ENCODE results near the gene SEC22A.

SEC22A gene, protein sequence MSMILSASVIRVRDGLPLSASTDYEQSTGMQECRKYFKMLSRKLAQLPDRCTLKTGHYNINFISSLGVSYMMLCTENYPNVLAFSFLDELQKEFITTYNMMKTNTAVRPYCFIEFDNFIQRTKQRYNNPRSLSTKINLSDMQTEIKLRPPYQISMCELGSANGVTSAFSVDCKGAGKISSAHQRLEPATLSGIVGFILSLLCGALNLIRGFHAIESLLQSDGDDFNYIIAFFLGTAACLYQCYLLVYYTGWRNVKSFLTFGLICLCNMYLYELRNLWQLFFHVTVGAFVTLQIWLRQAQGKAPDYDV

DNA sequence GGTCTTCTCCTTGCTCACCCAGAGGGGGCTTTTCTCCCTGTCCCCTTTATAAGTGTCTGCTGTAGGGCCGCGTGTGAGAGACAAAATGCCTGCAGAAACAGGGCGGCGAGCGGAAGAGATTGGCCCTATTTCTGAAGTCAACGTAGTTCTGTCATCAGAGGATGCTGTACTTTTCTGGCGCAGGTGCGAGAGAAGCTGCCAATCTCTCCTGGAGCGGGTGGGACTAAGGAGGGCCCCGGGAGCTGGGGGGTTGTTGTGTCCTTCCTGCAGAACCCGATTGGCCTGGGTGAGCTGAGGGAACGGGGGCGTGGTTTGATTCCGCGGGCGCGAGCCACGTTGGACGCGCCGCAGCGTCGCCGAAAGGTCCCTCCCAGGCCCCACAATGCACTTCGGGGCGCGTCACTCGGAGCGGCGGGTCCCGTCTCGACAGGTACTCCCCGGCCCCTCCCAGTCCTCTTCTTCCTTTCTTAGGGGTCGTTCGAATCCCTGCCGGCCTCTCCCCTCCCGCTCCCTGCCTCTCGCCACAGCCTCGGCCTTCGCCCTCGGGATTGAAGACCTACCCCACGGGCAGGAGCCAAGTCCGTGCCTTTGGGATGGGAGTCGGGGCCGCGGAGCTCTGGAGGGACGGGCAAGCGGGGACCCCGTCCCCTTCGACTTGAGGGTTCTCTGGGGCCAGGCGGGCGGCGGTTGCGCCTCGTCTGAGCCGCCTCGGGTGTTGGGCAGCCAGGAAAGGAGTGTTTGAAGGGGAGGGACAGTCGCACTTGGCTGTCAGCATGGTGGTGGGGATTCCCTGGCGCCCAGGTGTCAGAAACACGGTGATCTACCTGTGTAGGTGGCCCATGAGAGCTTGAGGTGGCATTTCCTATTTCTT, at the start of gene SEC22A:
TSS of gene SEC22A (plus strand) at position 387 of the 871 bp plus-strand sequence. CDS start 7,275 bp downstream, outside the sequence.
- Histone ChIP-seq H3K27ac (ENCODE audit: low read length) (no peak within 1 kb of the TSS), H3K4me3 (ENCODE audit: low read length) (peak within 1 kb of the TSS; percentile 86), H3K4me1 (ENCODE audit: control insufficient read depth, low read depth, low read length) (peaks cover 10% of the 10 kb centered on the region), H3K36me3 (ENCODE audit: control insufficient read depth, low read depth, low read length) (no peaks in the 10 kb centered on the region), H3K9me3 (ENCODE audit: control insufficient read depth, low read depth, low read length) (no peaks in the 10 kb centered on the region), H3K9ac (ENCODE audit: low read length) (peak within 1 kb of the TSS; percentile 65), H3K27me3 (ENCODE audit: control insufficient read depth, insufficient read depth, low read length) (no peaks in the 10 kb centered on the region)

DNA sequence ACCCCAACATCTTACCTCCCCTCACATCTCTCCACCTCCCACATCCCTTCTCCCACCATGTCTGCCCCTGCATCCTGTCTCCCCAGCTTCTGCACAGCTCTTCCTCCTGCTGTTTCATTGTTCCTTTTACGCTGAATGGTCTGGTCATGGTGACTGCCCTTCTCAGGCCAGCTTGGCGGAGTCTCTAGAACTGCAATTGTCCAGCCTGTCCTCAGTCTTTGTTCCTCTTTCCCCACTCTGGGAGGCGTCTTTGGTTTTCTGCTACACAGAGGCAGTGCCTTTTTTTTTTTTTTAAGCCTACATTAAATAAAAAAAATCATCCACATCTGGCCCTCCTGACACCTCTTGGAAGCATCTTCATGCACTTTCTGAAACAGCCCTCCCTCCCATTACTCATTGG, 49.1 kb upstream of the SEC22A start:
- Histone ChIP-seq H3K27ac (ENCODE audit: low read length) (no peak overlapping the region), H3K9ac (ENCODE audit: low read length) (no peak overlapping the region), H3K4me1 (ENCODE audit: control insufficient read depth, low read depth, low read length) (no peaks in the 10 kb centered on the region), H3K36me3 (ENCODE audit: control insufficient read depth, low read depth, low read length) (peaks cover 12% of the 10 kb centered on the region), H3K27me3 (ENCODE audit: control insufficient read depth, insufficient read depth, low read length) (no peaks in the 10 kb centered on the region), H3K9me3 (ENCODE audit: control insufficient read depth, low read depth, low read length) (no peaks in the 10 kb centered on the region), H3K4me3 (ENCODE audit: low read length) (no peak overlapping the region)

DNA sequence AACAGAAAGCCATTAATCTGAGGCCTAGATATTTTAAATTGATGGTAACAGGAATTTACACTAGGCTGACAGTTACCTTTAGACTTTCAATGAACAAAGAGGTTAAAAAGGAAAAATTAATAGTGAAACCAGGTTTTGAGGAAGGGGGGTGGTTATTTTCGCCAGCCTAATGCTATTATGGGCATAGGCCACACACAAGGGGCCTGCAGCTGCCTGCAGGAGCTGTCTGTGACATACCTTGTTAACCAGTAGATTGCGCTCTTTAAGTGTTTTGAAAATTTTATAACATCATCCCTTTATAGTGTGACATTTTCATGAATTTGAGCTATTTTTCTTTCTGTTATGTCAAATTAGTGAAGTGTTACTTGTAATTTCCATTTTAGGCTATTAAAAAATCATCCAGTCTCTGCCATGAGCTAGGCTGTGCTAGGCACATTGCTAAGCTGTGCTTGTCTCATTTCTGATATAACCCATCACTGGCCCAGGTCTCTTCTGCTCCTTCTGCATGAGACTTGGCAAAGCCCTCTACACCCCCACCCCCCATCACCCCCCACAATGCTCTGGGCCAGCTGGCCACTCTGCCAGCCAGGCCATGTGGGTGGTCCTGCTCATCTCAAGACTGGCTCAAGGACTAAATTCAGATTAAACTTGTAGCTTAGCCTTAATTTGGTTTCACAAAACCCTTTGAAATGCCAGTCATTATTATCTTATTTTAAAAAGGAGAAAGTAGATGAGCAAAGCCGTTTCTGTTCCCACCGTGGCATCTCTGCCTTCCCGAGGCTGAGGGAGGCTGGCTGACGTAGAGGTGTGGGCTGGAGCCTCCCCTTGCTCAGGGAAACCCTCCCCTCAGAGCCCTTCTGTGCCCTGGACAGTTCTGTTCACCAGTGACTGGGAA, 48.4 kb upstream of the SEC22A start:
- peaks cover 12% of the 10 kb centered on the region for H3K36me3 ChIP-seq (ENCODE audit: control insufficient read depth, low read depth, low read length)
- no peak overlapping the region for H3K4me3 ChIP-seq (ENCODE audit: low read length)
- no peak overlapping the region for H3K27ac ChIP-seq (ENCODE audit: low read length)
- no peak overlapping the region for H3K9ac ChIP-seq (ENCODE audit: low read length)
- H3K27me3 ChIP-seq (ENCODE audit: control insufficient read depth, insufficient read depth, low read length) = no peaks in the 10 kb centered on the region
- H3K4me1 ChIP-seq (ENCODE audit: control insufficient read depth, low read depth, low read length) = no peaks in the 10 kb centered on the region
- H3K9me3 ChIP-seq (ENCODE audit: control insufficient read depth, low read depth, low read length) = no peaks in the 10 kb centered on the region

DNA sequence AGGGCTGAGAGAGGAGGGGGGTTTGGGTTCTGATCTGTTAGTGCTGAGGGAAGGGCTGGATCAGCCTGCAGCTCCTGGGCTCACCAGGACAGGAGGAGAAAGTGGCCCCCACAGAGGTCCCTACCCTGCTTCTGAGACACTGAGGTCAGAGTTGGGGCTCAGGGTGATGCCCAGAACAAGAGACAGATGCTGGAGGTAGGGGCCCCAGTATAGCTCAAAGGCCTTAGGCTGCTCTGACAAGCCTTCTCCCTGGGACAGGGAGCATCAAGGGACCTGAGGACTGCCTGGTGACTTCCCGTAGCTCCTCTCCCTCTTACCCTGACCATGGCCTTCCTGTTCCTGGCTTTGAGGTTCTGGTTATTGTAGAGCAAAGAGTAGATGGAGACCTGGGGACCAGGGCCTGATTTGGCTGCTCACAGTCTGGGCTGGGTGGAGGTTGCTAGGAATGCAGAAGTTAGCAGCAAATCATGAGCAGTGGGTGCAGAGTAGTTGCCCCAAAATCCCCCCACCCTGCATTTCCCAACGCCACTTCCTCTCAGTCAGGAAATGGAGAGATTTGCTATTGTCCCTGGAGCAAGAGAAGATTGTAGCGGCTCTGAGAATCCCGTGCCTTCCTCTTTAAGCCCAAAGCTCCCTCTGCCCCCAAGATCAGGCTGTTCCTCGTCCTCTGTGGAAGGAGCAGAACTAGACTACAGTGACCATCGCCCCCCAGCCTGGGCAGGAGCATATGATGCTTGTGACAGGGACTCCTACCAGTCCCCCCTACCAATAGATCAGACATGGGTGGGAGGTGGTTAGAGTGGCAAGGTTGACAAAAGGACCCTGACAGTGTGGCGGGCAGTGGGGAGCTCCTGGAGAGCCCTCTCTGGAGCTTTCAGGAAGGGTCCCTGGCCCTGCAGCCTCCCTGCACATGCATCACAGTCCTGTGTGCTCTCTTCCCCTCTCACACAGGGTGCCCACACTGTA, 47.4 kb upstream of the SEC22A start:
- Histone ChIP-seq H3K27ac (ENCODE audit: low read length) (no peak overlapping the region), H3K9me3 (ENCODE audit: control insufficient read depth, low read depth, low read length) (no peaks in the 10 kb centered on the region), H3K9ac (ENCODE audit: low read length) (no peak overlapping the region), H3K4me3 (ENCODE audit: low read length) (no peak overlapping the region), H3K27me3 (ENCODE audit: control insufficient read depth, insufficient read depth, low read length) (no peaks in the 10 kb centered on the region), H3K4me1 (ENCODE audit: control insufficient read depth, low read depth, low read length) (no peaks in the 10 kb centered on the region), H3K36me3 (ENCODE audit: control insufficient read depth, low read depth, low read length) (peaks cover 11% of the 10 kb centered on the region)

DNA sequence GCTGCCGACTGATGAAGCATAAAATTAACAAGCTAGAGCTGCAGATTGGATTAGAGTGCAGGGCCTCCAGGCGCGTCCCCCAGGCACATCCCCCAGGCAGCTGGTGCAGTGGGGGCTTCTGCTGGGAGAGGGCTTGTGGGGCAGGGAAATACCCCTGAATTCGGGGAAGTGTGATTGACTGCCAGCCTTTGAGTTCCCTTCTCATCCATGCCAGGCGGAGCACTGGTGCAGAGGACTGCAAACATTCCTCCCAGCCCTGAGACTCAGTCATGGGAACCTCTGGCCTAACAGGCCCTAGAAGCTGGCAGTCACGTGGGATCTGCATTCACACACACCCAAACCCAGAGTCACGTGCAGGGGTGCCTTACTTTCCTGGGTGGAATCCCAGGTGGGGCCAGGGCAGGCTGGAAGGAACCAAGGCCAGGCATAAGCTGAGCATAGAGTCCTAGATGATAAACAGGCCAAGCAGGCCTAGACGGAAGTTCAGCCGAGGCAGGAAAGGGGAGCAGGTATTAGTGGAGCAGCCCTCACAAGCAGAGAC, 46.2 kb upstream of the SEC22A start:
- H3K9ac ChIP-seq (ENCODE audit: low read length) = no peak overlapping the region
- H3K4me3 ChIP-seq (ENCODE audit: low read length) = no peak overlapping the region
- H3K36me3 ChIP-seq (ENCODE audit: control insufficient read depth, low read depth, low read length) = peaks cover 6% of the 10 kb centered on the region
- no peaks in the 10 kb centered on the region for H3K9me3 ChIP-seq (ENCODE audit: control insufficient read depth, low read depth, low read length)
- no peaks in the 10 kb centered on the region for H3K27me3 ChIP-seq (ENCODE audit: control insufficient read depth, insufficient read depth, low read length)
- no peak overlapping the region for H3K27ac ChIP-seq (ENCODE audit: low read length)
- H3K4me1 ChIP-seq (ENCODE audit: control insufficient read depth, low read depth, low read length) = no peaks in the 10 kb centered on the region

DNA sequence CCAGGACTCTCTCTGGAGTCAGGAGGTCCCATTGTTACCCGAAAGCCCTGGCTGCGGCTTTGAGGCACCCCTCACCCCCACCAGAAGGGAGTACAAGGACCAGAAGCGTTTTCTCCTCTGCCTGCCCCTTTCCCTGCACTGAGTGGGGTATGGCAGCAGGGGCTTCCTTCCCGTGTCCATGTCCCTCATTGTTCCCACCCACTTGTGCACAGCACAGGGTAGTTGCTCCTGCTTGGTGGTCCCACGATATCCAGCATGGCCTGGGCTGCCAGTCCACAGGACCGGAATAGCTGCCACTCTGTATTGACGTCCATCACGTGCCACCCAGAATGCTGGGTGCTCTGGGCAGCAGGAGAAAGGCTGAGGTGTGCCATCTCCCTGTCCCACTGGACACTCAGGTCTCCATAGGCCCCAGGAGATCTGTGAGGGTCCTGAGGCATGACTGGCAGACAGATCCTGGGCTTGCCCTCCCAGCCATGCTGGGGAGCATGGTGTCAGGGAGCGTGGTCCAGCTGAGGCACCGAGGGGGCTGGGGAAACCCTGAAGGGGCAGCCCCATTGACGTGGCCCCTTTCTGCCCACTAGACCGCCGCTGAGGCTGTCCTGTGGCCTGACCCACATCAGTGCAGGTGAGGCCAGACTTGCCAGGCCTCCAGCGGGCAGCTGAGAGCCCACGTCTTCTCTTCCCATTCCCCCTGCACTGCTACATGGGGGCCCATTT, 45.3 kb upstream of the SEC22A start:
- no peaks in the 10 kb centered on the region for H3K4me1 ChIP-seq (ENCODE audit: control insufficient read depth, low read depth, low read length)
- no peak overlapping the region for H3K27ac ChIP-seq (ENCODE audit: low read length)
- H3K27me3 ChIP-seq (ENCODE audit: control insufficient read depth, insufficient read depth, low read length) = no peaks in the 10 kb centered on the region
- peaks cover 6% of the 10 kb centered on the region for H3K36me3 ChIP-seq (ENCODE audit: control insufficient read depth, low read depth, low read length)
- no peak overlapping the region for H3K9ac ChIP-seq (ENCODE audit: low read length)
- no peak overlapping the region for H3K4me3 ChIP-seq (ENCODE audit: low read length)
- no peaks in the 10 kb centered on the region for H3K9me3 ChIP-seq (ENCODE audit: control insufficient read depth, low read depth, low read length)

DNA sequence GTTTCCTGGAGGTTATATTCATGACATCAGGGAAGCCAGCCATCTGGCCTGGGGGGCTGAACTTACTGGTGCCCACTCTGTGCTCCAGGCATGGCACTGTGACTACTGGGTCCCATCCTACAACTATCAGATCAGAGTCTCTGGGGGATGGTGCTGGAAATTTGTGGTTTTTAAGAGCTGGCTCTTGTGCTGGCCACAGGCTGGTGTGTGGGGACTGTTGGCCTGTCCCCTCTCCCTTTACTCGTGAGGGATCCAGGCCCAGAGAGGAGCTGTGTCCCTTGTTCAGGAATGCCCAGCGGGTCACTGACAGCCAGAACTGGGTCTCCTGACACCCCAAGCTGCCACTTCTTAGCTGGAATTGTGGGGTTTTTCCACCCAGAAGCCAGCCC, 44.5 kb upstream of the SEC22A start:
- Histone ChIP-seq H3K36me3 (ENCODE audit: control insufficient read depth, low read depth, low read length) (peaks cover 6% of the 10 kb centered on the region), H3K4me3 (ENCODE audit: low read length) (no peak overlapping the region), H3K27ac (ENCODE audit: low read length) (no peak overlapping the region), H3K27me3 (ENCODE audit: control insufficient read depth, insufficient read depth, low read length) (no peaks in the 10 kb centered on the region), H3K9me3 (ENCODE audit: control insufficient read depth, low read depth, low read length) (no peaks in the 10 kb centered on the region), H3K9ac (ENCODE audit: low read length) (no peak overlapping the region), H3K4me1 (ENCODE audit: control insufficient read depth, low read depth, low read length) (no peaks in the 10 kb centered on the region)

DNA sequence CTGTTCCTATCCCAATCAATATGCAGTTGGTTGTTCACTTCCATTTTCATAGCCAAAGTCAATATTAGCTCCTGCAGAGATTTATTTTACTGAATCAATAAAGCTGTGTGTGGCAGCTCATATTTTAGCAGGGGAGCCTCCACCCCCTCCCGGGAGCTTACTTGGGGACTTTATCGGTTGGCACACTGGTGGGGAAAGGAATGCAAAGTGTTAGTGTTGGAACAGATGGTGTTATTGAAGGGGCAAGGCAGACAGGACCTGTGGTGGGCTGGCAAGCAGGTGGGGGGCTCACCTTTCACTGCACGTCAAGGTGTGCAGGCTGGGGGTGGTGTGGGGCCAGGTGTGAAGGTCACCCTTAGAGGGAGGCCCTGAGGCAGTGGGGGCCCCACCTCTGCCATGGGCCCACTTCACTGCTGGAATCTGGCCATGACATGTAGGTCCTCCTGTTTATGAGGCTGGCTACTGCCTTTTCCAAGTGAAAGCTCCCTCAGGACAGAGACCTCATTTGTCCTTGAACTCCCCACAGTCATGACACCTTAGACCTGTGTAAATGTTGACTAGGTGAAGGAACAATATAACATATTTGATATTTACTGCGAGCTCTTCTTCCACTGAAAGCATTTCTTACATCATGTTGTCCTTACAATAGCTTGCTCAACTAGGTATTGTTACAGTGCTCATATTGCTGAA, 44.0 kb upstream of the SEC22A start:
- no peaks in the 10 kb centered on the region for H3K4me1 ChIP-seq (ENCODE audit: control insufficient read depth, low read depth, low read length)
- H3K36me3 ChIP-seq (ENCODE audit: control insufficient read depth, low read depth, low read length) = peaks cover 5% of the 10 kb centered on the region
- no peak overlapping the region for H3K27ac ChIP-seq (ENCODE audit: low read length)
- H3K27me3 ChIP-seq (ENCODE audit: control insufficient read depth, insufficient read depth, low read length) = no peaks in the 10 kb centered on the region
- no peaks in the 10 kb centered on the region for H3K9me3 ChIP-seq (ENCODE audit: control insufficient read depth, low read depth, low read length)
- H3K9ac ChIP-seq (ENCODE audit: low read length) = no peak overlapping the region
- no peak overlapping the region for H3K4me3 ChIP-seq (ENCODE audit: low read length)

DNA sequence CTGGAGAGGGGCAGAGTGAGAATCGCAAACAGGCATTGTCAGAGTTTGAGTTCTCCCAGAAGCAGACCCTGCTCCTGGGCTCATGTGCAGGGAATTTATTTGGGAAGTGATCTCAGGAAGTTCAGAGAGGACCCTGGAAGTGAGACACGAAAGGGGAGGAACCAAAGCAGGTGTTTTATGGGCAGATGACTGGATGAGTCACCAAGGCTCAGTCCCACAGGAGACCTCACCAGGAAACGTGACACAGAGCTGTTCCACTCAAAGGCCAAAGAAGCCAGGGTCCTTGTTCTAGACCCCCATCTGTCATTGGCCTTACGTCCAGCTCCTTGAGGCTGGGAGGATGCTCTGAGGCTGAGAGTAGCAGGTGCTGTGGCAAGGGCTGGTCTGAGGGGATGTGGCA, 43.4 kb upstream of the SEC22A start:
- Histone ChIP-seq H3K4me3 (ENCODE audit: low read length) (no peak overlapping the region), H3K9me3 (ENCODE audit: control insufficient read depth, low read depth, low read length) (no peaks in the 10 kb centered on the region), H3K9ac (ENCODE audit: low read length) (no peak overlapping the region), H3K27me3 (ENCODE audit: control insufficient read depth, insufficient read depth, low read length) (no peaks in the 10 kb centered on the region), H3K27ac (ENCODE audit: low read length) (no peak overlapping the region), H3K36me3 (ENCODE audit: control insufficient read depth, low read depth, low read length) (peaks cover 4% of the 10 kb centered on the region), H3K4me1 (ENCODE audit: control insufficient read depth, low read depth, low read length) (no peaks in the 10 kb centered on the region)
